HG03565 (cell line): ENCODE measurements around the gene NDUFB7.
A peak's percentile ranks its signal among the peaks of the same experiment; 100 is the strongest.

Source experiments
- ATAC-seq: cut with Tn5 transposase; IDR thresholded peaks from one replicate; pipeline ENCODE4 v1.9.1; 2021; ENCODE audit warnings: mild to moderate bottlenecking, moderate library complexity; ENCODE audit not compliant: unreplicated experiment

The NDUFB7 gene

GRCh38 chr19:14526423-14526822 is 45.4 kb downstream of the NDUFB7 start:
- ATAC-seq: no peak

GRCh38 chr19:14525729-14526128 is 46.1 kb downstream of the NDUFB7 start:
- ATAC-seq: no peak

GRCh38 chr19:14520543-14520942 is 51.3 kb downstream of the NDUFB7 start:
- ATAC-seq: no peak

GRCh38 chr19:14519860-14520407 is 51.9 kb downstream of the NDUFB7 start:
- ATAC-seq: no peak

GRCh38 chr19:14519245-14519859 is 52.5 kb downstream of the NDUFB7 start:
- ATAC-seq: no peak

GRCh38 chr19:14517840-14518505 is 53.9 kb downstream of the NDUFB7 start, which contains the start of gene DNAJB1:
Gene DNAJB1 (minus strand): TSS chr19:14518397. CDS start chr19:14518349, 48 bp downstream.
- ATAC-seq: peak; percentile 47

- ATAC-seq: no peak
These were observed 54.4 kb downstream of the NDUFB7 start for GRCh38 chr19:14517446-14517839.

- ATAC-seq: no peak
These were observed 55.0 kb downstream of the NDUFB7 start for GRCh38 chr19:14516746-14517438.
